ENCODE data around the gene URI1.
"Not testable (repeated sequence)": the region's sequence is repeated elsewhere in the genome, so short reads cannot be mapped to it uniquely, and the experiment has no call there.

URI1 gene

DNA sequence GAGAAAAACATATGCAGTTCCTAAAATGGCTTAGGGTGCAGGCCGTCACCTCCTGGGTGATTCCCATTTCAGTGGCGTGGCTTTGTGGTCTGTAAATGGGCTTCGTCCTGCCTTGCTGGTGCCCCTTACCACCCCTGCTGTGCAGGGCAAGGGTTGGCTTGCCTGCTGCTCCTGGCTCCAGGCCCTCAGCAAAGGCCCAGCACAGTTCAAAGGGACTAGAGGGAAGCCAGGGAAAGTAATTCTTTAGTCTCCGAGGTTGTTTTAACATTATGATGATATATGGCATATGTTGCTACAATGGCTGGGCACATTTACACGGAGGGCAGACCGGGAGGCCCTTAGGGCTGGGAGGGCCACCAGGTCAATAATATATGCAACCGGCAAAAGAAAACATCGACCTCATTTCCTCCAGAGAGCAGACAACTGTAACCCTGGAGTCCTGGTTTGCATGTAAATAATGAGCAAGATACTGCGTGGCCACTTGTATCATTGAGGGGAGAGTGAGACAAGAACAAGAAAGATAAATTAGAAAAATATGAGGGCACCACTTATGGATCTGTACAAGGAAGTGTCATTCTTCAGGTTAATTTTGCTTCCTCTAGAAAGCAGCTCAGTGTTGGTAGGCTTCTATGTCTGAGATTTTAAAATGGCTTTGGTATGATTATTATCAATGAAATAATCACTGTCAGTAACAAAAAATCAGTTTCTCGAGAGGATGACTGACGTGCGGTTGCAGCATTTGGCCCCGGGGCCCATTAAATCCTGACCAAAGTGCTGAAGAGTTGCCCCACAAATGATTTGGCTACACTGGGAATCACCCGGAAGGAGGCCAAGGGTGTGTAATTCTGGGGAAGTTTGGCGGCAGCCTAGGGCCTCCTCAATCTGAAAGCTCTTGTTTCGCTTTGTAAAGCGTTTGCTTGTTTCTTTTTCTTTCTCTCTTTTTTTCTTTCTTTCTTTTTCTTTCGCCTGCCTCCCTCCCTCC lies 32.8 kb upstream of the URI1 start:
- Histone ChIP-seq H3K4me1 (ENCODE audit: insufficient read depth, poor library complexity, severe bottlenecking) (no peaks in the 10 kb centered on the region), H3K9me3 (ENCODE audit: severe bottlenecking) (no peaks in the 10 kb centered on the region), H3K36me3 (ENCODE audit: low read depth) (no peaks in the 10 kb centered on the region), H3K4me3 (ENCODE audit: severe bottlenecking) (no peak overlapping the region), H3K27ac (ENCODE audit: poor library complexity, severe bottlenecking) (no peak overlapping the region), H3K27me3 (ENCODE audit: insufficient read depth, poor library complexity, severe bottlenecking) (no peaks in the 10 kb centered on the region)
- no peak for ATAC-seq (ENCODE audit: low read depth)
- no peak for DNase-seq (ENCODE audit: low spot score)
- TF ChIP-seq, protein P1, sequence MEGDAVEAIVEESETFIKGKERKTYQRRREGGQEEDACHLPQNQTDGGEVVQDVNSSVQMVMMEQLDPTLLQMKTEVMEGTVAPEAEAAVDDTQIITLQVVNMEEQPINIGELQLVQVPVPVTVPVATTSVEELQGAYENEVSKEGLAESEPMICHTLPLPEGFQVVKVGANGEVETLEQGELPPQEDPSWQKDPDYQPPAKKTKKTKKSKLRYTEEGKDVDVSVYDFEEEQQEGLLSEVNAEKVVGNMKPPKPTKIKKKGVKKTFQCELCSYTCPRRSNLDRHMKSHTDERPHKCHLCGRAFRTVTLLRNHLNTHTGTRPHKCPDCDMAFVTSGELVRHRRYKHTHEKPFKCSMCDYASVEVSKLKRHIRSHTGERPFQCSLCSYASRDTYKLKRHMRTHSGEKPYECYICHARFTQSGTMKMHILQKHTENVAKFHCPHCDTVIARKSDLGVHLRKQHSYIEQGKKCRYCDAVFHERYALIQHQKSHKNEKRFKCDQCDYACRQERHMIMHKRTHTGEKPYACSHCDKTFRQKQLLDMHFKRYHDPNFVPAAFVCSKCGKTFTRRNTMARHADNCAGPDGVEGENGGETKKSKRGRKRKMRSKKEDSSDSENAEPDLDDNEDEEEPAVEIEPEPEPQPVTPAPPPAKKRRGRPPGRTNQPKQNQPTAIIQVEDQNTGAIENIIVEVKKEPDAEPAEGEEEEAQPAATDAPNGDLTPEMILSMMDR (IDR thresholded peaks at IDR 0.05; ENCODE audit: poor library complexity, severe bottlenecking) = no peak

DNA sequence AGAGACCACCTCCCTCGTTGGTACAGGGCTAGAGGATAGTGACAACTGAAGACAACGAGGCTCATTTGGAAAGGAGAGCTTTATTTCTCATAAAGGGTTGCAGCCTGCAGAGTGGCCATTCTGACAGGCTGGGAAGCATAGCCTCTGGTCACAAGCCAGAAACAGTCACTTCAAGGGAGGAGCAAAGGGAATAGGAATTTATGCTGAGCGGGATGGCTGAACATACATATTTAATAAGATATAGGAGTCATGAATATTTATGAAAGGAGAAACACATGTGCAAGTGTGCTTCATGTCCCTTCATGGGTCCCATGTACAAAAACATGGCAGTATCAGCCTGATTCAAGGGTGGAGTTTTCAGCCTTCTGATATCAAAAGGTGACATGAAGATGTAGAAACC lies 27.1 kb upstream of the URI1 start:
- no peaks in the 10 kb centered on the region for H3K9me3 ChIP-seq (ENCODE audit: severe bottlenecking)
- no peaks in the 10 kb centered on the region for H3K27me3 ChIP-seq (ENCODE audit: insufficient read depth, poor library complexity, severe bottlenecking)
- ATAC-seq (ENCODE audit: low read depth) (no peak), DNase-seq (ENCODE audit: low spot score) (no peak)
- TF ChIP-seq, protein P1 (IDR thresholded peaks at IDR 0.05; ENCODE audit: poor library complexity, severe bottlenecking) = no peak
- H3K27ac ChIP-seq (ENCODE audit: poor library complexity, severe bottlenecking) = no peak overlapping the region
- no peak overlapping the region for H3K4me3 ChIP-seq (ENCODE audit: severe bottlenecking)
- H3K4me1 ChIP-seq (ENCODE audit: insufficient read depth, poor library complexity, severe bottlenecking) = no peaks in the 10 kb centered on the region
- no peaks in the 10 kb centered on the region for H3K36me3 ChIP-seq (ENCODE audit: low read depth)

DNA sequence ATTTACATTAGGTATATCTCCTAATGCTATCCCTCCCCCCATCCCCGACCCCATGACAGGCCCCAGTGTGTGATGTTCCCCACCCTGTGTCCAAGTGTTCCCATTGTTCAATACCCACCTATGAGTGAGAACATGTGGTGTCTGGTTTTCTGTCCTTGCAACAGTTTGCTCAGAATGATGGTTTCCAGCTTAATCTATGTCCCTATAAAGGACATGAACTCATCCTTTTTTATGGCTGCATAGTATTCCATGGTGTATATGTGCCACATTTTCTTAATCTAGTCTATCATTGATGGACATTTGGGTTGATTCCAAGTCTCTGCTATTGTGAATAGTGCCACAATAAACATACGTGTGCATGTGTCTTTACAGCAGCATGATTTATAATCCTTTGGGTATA lies 26.2 kb upstream of the URI1 start:
- H3K4me1 ChIP-seq (ENCODE audit: insufficient read depth, poor library complexity, severe bottlenecking); H3K36me3 ChIP-seq (ENCODE audit: low read depth); H3K4me3 ChIP-seq (ENCODE audit: severe bottlenecking); DNase-seq (ENCODE audit: low spot score); H3K27me3 ChIP-seq (ENCODE audit: insufficient read depth, poor library complexity, severe bottlenecking); H3K9me3 ChIP-seq (ENCODE audit: severe bottlenecking); ATAC-seq (ENCODE audit: low read depth); H3K27ac ChIP-seq (ENCODE audit: poor library complexity, severe bottlenecking): not testable (repeated sequence)

DNA sequence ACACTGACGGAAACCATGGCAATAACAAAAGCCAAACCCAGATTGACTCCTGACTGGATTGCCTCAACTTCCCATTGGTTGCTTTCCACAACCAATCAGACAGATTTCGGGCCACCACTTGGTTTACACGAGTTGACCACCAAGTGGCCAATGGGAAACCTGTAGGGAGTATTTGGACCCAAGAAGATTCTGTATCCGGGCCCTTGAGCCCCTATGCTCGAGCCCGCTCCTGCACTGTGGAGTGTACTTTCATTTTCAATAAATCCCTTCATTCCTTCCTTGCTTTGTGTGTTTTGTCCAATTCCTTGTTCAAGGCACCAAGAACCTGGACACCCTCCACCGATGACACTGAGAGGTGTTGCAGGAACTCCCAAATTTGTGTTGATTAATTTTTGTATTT lies 24.1 kb upstream of the URI1 start:
- no peak overlapping the region for H3K27ac ChIP-seq (ENCODE audit: poor library complexity, severe bottlenecking)
- DNase-seq (ENCODE audit: low spot score) (no peak), ATAC-seq (ENCODE audit: low read depth) (no peak)
- H3K4me3 ChIP-seq (ENCODE audit: severe bottlenecking) = no peak overlapping the region
- H3K27me3 ChIP-seq (ENCODE audit: insufficient read depth, poor library complexity, severe bottlenecking) = no peaks in the 10 kb centered on the region
- H3K4me1 ChIP-seq (ENCODE audit: insufficient read depth, poor library complexity, severe bottlenecking) = no peaks in the 10 kb centered on the region
- TF ChIP-seq, protein P1 (IDR thresholded peaks at IDR 0.05; ENCODE audit: poor library complexity, severe bottlenecking) = no peak
- no peaks in the 10 kb centered on the region for H3K9me3 ChIP-seq (ENCODE audit: severe bottlenecking)
- no peaks in the 10 kb centered on the region for H3K36me3 ChIP-seq (ENCODE audit: low read depth)

DNA sequence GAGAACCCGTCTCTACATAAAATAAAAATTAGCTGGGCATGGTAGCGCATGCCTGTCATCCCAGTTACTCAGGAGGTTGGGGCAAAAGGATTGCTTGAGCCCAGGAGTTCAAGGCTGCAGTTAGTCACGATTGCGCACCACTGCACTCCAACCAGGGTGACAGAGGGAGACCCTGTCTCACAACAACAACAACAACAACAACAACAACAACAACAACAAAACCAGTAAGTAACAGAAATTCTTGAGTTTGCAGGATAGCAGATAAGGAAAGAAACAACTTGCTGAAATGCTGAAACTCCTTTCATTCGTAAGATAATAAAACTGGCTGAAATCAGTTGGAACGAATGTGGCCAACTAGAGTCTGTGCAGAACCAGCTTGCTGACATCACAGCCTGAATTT lies 23.1 kb upstream of the URI1 start:
- TF ChIP-seq, protein P1 (IDR thresholded peaks at IDR 0.05; ENCODE audit: poor library complexity, severe bottlenecking) = no peak
- no peak for DNase-seq (ENCODE audit: low spot score)
- H3K4me3 ChIP-seq (ENCODE audit: severe bottlenecking) = no peak overlapping the region
- H3K4me1 ChIP-seq (ENCODE audit: insufficient read depth, poor library complexity, severe bottlenecking) = no peaks in the 10 kb centered on the region
- no peak for ATAC-seq (ENCODE audit: low read depth)
- H3K27ac ChIP-seq (ENCODE audit: poor library complexity, severe bottlenecking) = no peak overlapping the region
- no peaks in the 10 kb centered on the region for H3K36me3 ChIP-seq (ENCODE audit: low read depth)
- H3K9me3 ChIP-seq (ENCODE audit: severe bottlenecking) = no peaks in the 10 kb centered on the region
- H3K27me3 ChIP-seq (ENCODE audit: insufficient read depth, poor library complexity, severe bottlenecking) = no peaks in the 10 kb centered on the region
